Measurements from ENCODE around the gene BIN2. TPM values are rescaled to one million over a fixed set of nuclear protein-coding genes. Genes with fewer than 3 reads are reported as not detected.
A peak's percentile ranks its signal among the peaks of the same experiment; 100 is the strongest.

The BIN2 gene
- total and polyA plus RNA-seq, 2 of the 4 experiments (the other 2 are of a cell fraction) = not detected

DNA sequence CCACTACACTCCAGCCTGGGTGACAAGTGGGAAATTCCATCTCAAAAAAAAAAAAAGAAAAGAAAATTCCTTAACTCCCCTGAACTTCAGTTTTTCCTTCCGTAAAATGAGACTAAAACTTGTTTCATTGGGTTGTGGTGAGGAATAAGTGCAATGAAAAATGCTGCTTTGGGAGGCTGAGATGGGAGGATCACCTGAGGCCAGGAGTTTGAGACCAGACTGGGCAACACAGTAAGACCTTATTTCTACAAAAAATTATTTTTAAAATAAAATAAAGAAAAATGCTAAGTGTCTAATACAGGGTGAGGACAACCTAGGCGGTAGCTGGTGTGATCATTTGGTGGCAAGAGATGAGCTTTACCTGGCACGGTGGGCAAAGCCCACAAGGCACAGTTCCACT, 60.6 kb downstream of the BIN2 start:
- H3K27ac ChIP-seq (ENCODE audit: insufficient read depth, low read length) = no peak overlapping the region
- peak overlapping the region; percentile 70; the same call in 1 of the 2 replicates for H2AK5ac ChIP-seq (ENCODE audit: low read depth, low read length)
- H3K23ac ChIP-seq (ENCODE audit: low read depth, low read length) = no peak overlapping the region
- H3K27me3 ChIP-seq (ENCODE audit: control insufficient read depth, insufficient read depth, low read length) = no peaks in the 10 kb centered on the region
- H3K4me2 ChIP-seq (ENCODE audit: low read depth, low read length) = no peak overlapping the region
- ChIA-PET CTCF (interaction anchor here (0.7 to 1.2 kb wide), 2 partner anchors 38 to 75 kb away, joined by 3 to 4 read pairs; no protein-coding TSS in a partner anchor), POLR2A (ENCODE audit: unreplicated experiment) (no interaction called here)
- peaks cover 26 to 49% of the 10 kb centered on the region in 2 experiments; a peak in 3 of 4 replicates for H3K79me1 ChIP-seq (ENCODE audit: low read depth in 1 of 2, low read length in 2 of 2)
- H3K4ac ChIP-seq (ENCODE audit: low read depth, low read length) = no peak overlapping the region
- no peak overlapping the region for H2BK5ac ChIP-seq (ENCODE audit: low read depth, low read length, poor library complexity, severe bottlenecking)
- dilution Hi-C loops (cut with HindIII; ENCODE audit: low sequenced_read_pairs, unreplicated experiment) (no loop called here), in situ Hi-C loops (cut with MboI; ENCODE audit: low sequenced_read_pairs) (no loop called here), intact Hi-C loops (cut with micrococcal nuclease) (no loop called here)
- no peak overlapping the region; the same call in 2 of the 3 replicates for H2BK15ac ChIP-seq (ENCODE audit: low read depth, low read length)
- H4K20me1 ChIP-seq (ENCODE audit: insufficient read depth, low read length) = no peaks in the 10 kb centered on the region
- no TSS peak for BruUV-seq (replicated peaks)
- no peak overlapping the region for H2BK120ac ChIP-seq (ENCODE audit: low read depth, low read length)
- H3K14ac ChIP-seq (replicated peaks; ENCODE audit: low read depth, low read length) = no peak overlapping the region
- H2AK9ac ChIP-seq (replicated peaks; ENCODE audit: low read depth, low read length, poor library complexity) = no peak overlapping the region
- no CpG with 5 or more reads among the region's 3 CpGs for WGBS, 2 experiments (ENCODE audit: extremely low coverage in 2 of 2, insufficient read length in 1 of 2)
- H2BK20ac ChIP-seq (ENCODE audit: low read depth, low read length) = no peak overlapping the region
- H2AFZ ChIP-seq (replicated peaks; ENCODE audit: low read length, poor library complexity) = no peak overlapping the region
- H3K9ac ChIP-seq (ENCODE audit: low read depth, low read length) = no peak overlapping the region
- ATAC-seq (ENCODE audit: low read depth) = no peak
- H3K4me1 ChIP-seq (ENCODE audit: control insufficient read depth, insufficient read depth, low read length) = 0 out of 2 replicates have a peak, but pooled peaks cover 2% of the 10 kb centered on the region
- no peak overlapping the region for H3K4me3 ChIP-seq (ENCODE audit: insufficient read depth, low read depth, low read length)
- no peaks in the 10 kb centered on the region for H3K36me3 ChIP-seq (ENCODE audit: control insufficient read depth, insufficient read depth, low read length)
- peaks cover 12% of the 10 kb centered on the region; the same call in 1 of the 2 replicates for H3K9me1 ChIP-seq (ENCODE audit: insufficient read depth, low read length)
- no peak for DNase-seq
- no peaks in the 10 kb centered on the region for H3K9me3 ChIP-seq (ENCODE audit: control insufficient read depth, insufficient read depth, low read length)
- no peak overlapping the region for H3K56ac ChIP-seq (ENCODE audit: extremely low read depth, insufficient read depth, low read length)
- no peak for TF ChIP-seq CEBPB (IDR thresholded peaks at IDR 0.05; ENCODE audit: low read depth, low read length)
- no peak for TF ChIP-seq SMC3 (IDR thresholded peaks at IDR 0.05; ENCODE audit: low read depth, low read length)
- TF ChIP-seq POLR2A (IDR thresholded peaks at IDR 0.05; ENCODE audit: low read depth, low read length) = no peak
- TF ChIP-seq MXI1 (IDR thresholded peaks at IDR 0.05; ENCODE audit: borderline replicate concordance, low read depth, low read length) = no peak
- TF ChIP-seq USF2 (IDR thresholded peaks at IDR 0.05; ENCODE audit: low read depth, low read length) = no peak
- TF ChIP-seq BHLHE40 (IDR thresholded peaks at IDR 0.05; ENCODE audit: low read depth, low read length) = no peak
- TF ChIP-seq RFX5 (IDR thresholded peaks at IDR 0.05; ENCODE audit: low read depth, low read length) = no peak
- no peak for TF ChIP-seq CHD1 (IDR thresholded peaks at IDR 0.05; ENCODE audit: low read depth, low read length)
- no peak for TF ChIP-seq MAZ (IDR thresholded peaks at IDR 0.05; ENCODE audit: borderline replicate concordance, low read depth, low read length)
- TF ChIP-seq NFE2L2 (IDR thresholded peaks at IDR 0.05; ENCODE audit: low read depth, low read length) = no peak
- TF ChIP-seq RCOR1 (IDR thresholded peaks at IDR 0.05; ENCODE audit: insufficient replicate concordance, low read length) = no peak
- no peak overlapping the region for H3K18ac ChIP-seq (ENCODE audit: low read depth, low read length)
- H4K5ac ChIP-seq (ENCODE audit: low read depth, low read length) = no peak overlapping the region
- no peak overlapping the region for H4K91ac ChIP-seq (ENCODE audit: insufficient read depth, low read depth, low read length)
- H4K8ac ChIP-seq (ENCODE audit: low read depth in 2 of 2, low read length in 2 of 2) = no peak overlapping the region

Measured in IMR-90 (cell line).